Measurements from ENCODE around the gene DDI2.

GRCh38 chr1:15681349-15682292 is 64.4 kb downstream of the DDI2 start:
- TF ChIP-seq WT1 (tag by site-specific recombination; IDR thresholded peaks at IDR 0.05) (peak; percentile 27; the same call in 1 of the 2 replicates), PATZ1 (tag by site-specific recombination; IDR thresholded peaks at IDR 0.05) (no peak), HOXD13 (CRISPR knock-in tag; IDR thresholded peaks at IDR 0.05; ENCODE audit: borderline replicate concordance) (no peak)
